Stimulated activated CD8-positive, alpha-beta memory T cell treated with anti-CD3 and anti-CD28 coated beads, Interleukin-4, amount 100 ng/mL, for 1 hour (primary cell): ENCODE data around the gene MAGI2.

Experiments
- DNase-seq, 2 donors: peaks; one replicate each; pipeline ENCODE4 v3.0.0-alpha.2; 2020; ENCODE audit warnings: low read depth in 2 of 2, low spot score in 1 of 2

Gene MAGI2

DNA sequence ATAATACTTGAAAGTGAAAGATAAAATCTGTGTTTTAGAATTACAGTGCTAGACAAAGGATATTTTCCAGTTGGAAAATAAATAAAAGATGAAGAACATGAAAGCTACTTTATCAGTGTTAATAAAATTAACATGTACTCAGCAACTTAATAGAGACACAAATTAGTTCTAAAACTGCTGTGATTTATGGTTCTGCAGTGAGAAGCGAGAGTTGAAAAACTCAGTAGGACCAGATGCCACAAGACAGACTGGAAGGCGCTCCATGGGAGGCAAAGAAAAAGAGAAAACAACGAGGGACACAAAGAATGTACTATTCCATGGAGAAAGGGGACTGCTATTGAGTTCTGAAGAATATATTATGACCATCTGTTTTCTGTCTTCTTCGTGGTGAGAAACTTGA lies 1064.4 kb downstream of the MAGI2 start:
- DNase-seq = no peak

DNA sequence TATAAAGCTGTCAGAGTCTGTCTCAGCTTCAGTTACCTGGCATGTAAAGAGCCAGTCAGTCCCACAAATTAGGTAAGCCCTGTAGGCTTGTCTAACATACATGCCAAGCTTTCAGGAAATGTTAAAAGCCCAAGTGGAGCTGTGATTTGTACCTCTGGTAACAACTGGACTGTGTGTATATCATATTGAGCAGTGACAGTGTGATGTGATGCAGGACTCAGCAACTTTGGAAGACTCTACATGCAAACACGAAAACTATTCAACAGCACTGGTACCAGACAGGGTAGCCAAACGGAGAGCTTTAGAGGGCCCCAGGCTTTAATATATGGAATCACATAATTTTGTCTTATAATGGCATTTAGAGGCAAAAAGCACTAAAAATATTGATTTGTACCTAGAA lies 1066.9 kb downstream of the MAGI2 start:
- no peak for DNase-seq

- DNase-seq = no peak
These were observed 1070.2 kb downstream of the MAGI2 start for GRCh38 chr7:78383096-78383880.

DNA sequence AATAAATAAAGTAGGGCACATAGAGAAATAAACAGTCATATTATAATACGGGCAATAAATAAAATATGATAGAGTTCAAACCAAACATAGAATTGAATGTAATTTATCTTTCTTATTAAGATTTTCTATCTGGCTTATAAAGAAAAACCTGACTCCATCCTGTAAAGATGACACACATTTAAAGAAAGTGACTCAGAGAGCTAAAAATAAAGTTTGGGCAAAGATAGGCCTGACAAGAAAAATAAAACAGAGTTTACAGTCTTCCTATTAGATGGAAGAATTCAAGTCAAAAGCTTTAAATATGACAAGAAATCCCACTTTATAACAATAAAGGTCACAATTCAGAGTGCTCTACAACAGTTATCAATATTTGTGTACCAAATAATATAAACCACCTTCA lies 1074.3 kb downstream of the MAGI2 start:
- DNase-seq = no peak

DNA sequence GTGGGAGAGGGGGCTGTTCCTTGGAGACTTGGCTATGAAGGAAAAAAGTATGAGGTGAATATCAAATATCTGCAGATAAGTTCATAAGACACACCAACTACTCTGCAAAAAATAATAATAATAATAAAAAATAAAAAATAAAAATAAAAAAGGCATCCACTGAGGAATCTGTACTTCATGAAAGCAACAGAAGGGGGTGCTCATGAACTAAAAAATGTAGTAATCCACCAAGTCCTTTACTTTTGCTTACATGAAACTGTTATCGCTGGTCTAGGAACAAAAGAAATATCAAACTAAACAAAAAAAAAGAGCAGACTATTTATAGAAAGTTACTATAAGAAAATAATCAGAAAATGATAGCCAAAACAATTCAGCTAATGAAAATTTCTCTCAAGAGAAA lies 1075.9 kb downstream of the MAGI2 start:
- DNase-seq = no peak

GRCh38 chr7:78370936-78371335 lies 1082.5 kb downstream of the MAGI2 start:
- DNase-seq = no peak

DNA sequence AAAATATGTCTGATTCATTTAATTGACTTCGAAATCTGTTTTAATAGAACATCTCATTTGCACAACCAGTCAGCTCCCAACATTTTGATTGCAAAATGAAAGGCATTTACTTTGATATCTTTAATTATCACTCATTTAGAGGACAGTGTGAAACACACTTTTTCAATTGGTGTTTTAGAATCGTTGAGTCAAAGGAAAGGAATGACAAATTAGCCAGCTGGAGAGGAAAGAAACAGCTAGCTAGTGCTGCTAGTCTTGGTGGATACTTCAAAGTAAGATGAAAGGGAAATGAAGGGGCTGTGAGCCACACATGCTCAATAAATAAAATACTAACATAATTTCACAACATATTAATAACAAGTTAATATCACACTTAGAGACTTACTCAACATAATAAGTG lies 1084.7 kb downstream of the MAGI2 start:
- no peak for DNase-seq

DNA sequence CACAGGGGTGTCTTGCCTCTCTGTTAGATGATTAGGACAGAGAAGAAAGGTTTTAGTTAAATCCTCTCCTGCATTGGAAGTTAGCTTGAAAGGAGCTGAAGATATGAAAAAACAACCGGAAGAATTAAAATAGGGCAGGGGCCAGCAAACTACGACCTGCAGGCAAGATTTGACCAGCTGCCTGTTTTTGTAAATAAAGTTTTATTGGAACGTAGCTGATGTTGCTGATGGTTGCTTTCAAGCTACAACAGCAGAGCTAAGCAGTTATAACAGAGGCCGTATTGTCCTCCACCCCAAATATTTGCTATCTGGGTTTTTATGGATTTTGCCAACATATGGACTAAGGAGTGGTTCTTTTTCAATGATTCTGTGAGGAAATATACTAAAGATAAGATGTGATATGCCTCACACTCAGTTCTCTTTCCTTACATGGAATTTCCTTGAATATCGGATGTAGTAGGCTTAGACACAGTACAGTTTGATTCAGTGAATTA lies 1086.1 kb downstream of the MAGI2 start:
- no peak for DNase-seq

GRCh38 chr7:78363866-78364265 lies 1089.6 kb downstream of the MAGI2 start:
- DNase-seq = no peak

GRCh38 chr7:78359836-78360235 lies 1093.6 kb downstream of the MAGI2 start:
- no peak for DNase-seq

DNA sequence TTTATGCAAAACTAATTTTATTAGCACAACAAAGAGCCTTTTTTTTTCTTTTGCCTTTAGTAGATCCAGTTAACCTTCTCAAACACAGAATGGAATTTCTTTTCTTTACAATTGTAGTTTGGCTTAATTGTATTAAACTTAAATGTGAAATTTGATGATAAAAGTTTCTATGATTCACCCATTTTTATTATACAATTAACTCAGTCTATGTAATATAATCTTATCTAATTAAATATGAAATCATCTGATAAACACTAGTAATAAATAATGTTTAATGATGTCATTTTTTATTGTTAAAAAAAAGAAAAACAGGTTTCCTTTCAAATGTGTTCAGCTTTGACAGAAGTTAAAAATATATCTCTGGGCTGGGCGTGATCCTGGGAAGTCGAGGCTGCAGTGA lies 1095.8 kb downstream of the MAGI2 start:
- DNase-seq = no peak

- no peak for DNase-seq
These were observed 1097.6 kb downstream of the MAGI2 start for GRCh38 chr7:78355834-78356233.

- no peak for DNase-seq
These were observed 1102.5 kb downstream of the MAGI2 start for GRCh38 chr7:78350926-78351325.

DNA sequence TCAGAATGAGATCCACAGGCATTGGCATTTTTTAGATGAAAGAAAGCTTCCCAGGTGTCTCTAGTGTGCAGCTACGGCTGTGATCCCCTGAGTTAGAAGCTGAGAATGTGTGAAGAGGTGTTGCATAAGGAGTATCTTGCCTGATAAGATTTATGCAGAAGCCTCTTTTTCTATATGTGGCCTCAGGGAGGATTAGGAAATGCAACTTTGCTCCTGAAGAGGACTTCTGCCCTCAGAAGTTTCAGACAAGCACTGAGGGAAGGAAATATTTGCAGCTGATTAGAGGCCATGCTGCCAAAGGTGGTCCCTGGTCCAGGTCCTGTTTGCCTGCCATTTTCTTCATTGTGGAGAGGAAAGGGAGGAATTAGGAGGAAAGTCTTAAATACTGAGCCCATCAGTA lies 1103.1 kb downstream of the MAGI2 start:
- no peak for DNase-seq

DNA sequence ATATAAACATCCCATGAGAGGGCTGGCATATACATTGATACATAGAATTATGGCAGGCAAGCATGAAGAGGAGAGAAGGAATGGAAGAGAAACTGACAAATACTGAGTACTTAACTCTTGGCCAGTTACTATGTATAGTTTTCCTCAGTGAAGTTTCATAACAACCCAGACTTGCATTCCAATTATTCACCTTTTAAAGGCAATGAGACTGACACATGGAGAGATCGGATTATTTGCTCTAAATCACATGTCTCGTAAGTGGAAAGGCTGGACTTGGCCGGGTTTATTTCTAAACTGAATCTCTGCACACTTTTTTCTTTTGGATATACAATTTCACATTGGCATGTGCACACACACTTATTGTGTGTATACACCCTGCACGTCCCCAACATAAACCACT lies 1106.6 kb downstream of the MAGI2 start:
- no peak for DNase-seq

- no peak for DNase-seq
These were observed 1107.5 kb downstream of the MAGI2 start for GRCh38 chr7:78345979-78346378.

DNA sequence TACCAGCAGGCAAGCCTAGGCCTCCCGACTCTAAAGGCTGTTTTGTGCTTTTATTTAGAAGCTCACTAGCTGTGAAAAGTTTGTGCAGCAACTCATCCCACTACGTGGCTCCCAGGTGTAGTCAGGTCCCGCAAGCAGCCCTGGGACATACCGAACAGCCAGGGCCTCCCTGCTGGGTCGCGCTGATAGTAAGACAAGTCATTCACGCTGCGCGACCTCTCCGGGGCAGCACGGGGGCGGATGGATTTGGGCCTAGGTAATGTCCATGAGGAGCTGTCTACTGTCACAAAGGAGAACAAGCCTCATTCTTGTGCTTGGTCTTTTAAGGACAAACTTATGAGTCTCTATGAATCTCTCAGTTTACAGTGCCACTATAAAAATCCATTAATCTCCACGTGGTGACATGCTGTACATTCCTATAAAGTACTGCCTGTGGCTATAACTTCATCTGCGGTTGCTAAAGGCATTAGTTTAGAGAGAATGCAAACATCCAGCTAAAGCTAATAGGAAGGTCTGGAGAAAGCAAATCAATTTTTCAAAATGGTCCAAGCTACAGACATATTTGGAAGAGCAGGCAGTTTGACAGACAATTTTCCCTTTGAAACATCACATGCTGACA lies 1108.1 kb downstream of the MAGI2 start:
- no peak for DNase-seq

- DNase-seq = no peak
These were observed 1119.0 kb downstream of the MAGI2 start for GRCh38 chr7:78334426-78334825.

DNA sequence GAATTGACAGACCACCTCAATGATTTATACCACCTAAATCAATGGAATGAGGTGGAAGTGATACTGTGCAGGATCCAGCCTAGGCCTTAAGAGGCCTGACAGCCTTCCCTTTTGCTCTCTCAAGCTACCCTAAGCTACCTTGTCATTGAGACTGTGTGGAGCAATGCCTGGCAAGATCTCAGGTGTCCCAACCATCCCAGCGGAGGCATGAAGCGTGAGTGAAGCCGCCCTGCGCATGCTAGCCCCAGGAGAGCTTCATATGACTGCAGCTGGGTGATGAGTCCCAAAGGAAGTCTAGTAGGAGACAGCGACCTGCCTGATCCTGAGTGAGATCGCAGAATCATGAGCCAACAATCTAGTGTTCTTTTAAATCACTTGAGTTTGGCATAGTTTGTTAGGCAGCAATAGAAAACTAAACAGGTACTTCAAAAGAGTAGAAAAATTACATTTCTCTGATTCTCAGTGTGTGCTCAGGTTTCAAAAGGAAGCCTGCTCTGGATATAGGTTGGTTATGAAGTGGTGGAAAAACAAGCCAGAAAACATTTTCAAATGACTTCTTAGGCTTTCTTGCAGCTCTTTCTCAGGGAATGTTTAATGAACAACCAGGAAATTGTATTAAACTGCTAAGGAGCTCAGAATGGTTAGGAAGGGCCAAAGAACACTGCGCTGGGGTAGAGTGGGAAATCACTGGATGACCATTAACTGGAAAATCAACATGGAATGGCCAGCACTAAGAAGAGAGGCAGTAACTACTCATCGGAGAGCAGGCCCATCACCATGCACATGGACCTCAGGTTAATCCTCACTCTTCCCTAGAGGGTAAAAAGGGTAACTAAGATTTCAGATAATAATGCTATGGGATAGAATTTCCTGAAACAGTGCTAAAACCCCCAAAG lies 1119.7 kb downstream of the MAGI2 start:
- no peak for DNase-seq

- DNase-seq = no peak
These were observed 1124.3 kb downstream of the MAGI2 start for GRCh38 chr7:78329001-78329655.

- no peak for DNase-seq
These were observed 1125.7 kb downstream of the MAGI2 start for GRCh38 chr7:78327718-78328117.
